GM19324 (cell line): ENCODE results near the gene LRIG2.
"Not testable (repeated sequence)": the region's sequence is repeated elsewhere in the genome, so short reads cannot be mapped to it uniquely, and the experiment has no call there.

Experiments used
- ATAC-seq: cut with Tn5 transposase; IDR thresholded peaks from one replicate; pipeline ENCODE4 v1.9.1; 2021; ENCODE audit warnings: mild to moderate bottlenecking, moderate library complexity; ENCODE audit not compliant: unreplicated experiment, low FRiP score

The LRIG2 gene

DNA sequence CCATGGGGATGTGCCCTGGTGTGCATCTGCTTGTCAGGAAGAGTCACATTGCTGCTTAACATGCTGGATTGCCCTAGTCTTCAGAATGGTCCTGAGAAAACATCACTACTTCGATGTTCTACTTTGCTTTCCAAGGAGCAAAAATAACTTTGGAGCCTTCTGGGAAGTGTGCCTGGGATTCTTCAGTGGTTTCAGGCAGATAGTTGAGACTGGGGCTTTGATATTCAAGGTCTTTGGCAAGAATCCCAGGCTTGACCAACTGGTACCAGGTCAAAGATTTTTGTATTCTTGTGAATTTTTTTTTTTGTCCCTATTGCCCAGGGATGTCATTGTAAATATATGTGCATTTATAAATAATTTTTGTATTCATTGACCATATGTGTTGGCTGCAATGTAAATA lies 51.4 kb downstream of the LRIG2 start:
- ATAC-seq, result no peak

DNA sequence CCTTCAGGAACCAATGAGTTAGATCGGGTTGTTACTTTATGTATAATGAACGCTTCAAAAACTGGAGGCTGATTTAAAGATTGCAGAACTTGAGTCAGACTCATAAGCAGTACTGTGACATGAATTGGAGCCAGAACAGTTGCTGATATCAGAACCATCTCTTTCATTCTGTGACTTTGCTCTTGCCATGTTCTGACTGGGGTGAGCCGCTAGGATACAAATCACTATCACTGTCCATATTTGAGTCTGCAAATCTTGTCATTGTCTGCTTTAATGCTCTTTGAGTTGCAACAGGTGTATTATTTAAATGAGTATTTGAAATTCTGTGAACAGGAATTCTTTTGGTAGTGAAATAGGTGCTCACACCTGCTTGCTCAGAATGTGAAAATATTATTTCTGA lies 52.5 kb downstream of the LRIG2 start:
- no peak for ATAC-seq

DNA sequence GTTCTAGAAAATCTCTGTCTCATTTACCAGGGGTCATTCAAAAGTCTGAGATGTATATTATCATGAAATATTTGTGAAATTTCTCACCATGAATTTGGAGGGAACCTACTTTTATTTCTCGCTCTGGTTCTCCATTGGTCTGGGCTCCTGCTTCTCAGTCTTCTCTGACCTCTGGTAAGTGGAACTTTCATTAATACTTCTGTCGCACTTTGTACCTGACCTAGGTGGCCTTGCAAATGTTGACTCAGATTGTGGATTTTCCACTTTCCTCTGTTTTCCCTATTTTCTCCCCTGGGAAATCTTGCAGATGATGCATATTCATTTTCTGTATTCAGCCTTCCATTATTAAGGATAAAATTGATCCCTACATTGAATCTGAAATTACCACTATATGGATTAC lies 53.2 kb downstream of the LRIG2 start:
- ATAC-seq, result no peak

DNA sequence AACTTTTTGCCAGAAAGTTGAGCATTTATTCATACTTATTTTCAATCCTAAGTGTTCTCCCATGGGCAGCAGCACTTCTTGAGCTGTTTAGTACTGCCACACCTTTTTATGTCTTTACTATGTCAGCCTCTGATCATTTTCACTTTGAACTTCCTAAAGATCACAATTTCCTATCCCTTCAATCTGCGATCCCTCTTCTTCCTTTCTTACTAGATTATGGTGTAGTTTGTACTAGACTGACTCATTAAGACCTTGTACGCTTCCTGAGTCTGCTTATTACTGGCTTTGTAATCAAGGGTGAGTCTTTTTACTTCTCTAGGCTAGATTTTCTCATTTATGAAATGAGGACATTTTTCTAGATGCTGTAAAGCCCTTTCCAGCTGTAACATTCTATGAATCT lies 55.1 kb downstream of the LRIG2 start:
- no peak for ATAC-seq

DNA sequence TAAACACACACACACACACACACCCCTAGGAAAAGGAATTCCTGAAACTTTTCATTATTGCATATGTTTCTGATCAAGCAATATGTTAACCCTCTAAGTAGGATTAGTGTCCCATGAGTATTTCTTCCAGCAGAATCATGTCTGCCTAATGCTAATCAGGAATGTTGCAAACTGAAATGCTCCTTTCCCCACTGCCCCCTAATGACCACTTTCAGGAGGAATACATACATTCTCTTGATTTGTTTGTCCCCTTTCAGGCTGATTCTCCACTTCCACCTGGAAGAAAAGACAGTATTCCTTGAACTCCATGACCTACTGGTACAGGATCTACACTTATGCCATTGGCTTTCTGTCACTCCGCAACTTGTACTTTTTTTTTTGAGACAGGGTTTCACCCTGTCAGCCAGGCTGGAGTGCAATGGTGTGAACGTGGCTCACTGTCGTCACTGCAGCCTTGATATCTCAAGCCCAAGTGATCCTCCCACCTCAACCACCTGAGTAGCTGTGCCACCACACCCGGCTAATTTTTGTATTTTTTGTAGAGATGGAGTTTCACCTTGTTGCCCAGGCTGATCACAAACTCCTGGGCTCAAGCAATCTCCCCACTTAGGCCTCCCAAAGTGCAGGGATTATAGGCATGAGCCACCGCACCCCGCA lies 56.7 kb downstream of the LRIG2 start:
- ATAC-seq, result no peak

- no peak for ATAC-seq
These were observed 60.0 kb downstream of the LRIG2 start for GRCh38 chr1:113133038-113133437.

DNA sequence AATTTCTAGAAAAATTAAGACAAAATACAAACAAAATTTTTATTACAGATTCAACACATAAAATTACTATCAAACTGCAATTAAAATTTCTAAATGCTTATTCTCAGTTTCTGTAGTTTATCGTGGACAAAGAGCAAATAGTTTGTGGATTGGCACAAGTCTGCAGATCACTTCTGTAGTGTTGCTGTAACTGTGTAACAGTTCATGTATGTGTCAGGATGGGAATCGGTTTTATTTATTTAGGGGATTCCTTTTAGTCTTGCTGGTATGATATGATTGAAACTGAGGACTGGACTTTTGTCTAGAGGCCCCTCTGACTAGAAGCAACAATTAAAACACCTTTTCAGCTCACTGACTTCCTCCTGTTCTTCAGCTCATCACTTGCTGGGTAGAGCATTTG lies 60.8 kb downstream of the LRIG2 start:
- ATAC-seq, result no peak

DNA sequence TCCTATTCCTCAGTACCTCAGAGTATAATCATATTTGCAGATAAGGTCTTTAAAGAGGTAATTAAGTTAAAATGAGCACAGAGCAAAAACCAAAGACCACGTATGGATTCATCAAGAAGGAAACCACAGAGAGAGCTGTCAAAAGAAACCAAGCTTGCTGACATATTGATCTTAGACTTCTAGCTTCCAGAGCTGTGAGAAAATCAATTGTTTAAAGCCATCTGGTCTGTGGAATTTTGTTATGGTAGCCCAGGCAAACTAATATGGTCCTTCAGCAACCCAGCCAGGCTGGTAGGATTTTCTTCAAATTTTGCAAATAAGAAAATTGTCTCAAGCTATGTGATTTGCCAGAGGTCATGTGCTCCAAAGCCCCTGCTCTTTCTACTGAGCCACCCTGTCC lies 62.5 kb downstream of the LRIG2 start:
- no peak for ATAC-seq

DNA sequence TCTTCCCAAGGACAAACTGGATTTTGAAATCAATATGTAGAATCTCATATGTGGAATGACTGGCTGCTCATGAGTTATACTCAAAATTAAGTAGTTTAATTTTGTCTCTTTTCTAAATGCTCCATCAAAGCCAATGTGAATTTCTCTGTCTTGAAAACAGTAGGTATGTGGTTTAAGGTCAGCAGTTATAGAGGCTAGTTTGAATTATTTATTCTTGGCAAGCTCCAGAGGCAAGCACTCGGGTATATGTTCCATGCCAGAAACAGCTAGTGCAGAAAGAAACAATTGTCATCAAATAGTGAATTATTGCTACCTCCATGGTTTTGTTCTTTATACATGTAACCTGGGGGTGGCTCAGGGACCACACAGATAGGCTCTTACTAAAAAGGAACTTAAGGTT lies 63.5 kb downstream of the LRIG2 start:
- ATAC-seq, result no peak

- no peak for ATAC-seq
These were observed 64.6 kb downstream of the LRIG2 start for GRCh38 chr1:113137563-113137962.

DNA sequence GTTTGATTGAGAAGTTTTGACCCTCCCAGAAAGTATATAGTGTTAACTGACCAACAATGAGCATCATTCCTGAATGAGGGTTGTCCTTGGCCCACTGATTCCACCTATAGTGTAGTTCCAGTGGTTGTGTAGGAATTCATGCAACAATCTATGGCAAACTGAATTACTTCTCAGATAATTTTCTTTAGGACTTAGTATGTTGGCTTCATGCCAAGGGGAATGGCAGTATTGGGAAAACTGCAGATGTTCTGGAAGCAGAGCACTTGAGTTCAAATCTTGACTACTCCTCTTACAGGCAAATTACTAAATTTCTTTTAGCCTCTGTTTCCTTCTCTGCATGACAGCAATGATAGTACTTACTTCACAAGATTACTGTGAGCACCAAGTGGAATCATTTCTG lies 65.8 kb downstream of the LRIG2 start:
- no peak for ATAC-seq

GRCh38 chr1:113140176-113140575 lies 67.2 kb downstream of the LRIG2 start:
- ATAC-seq, result no peak

DNA sequence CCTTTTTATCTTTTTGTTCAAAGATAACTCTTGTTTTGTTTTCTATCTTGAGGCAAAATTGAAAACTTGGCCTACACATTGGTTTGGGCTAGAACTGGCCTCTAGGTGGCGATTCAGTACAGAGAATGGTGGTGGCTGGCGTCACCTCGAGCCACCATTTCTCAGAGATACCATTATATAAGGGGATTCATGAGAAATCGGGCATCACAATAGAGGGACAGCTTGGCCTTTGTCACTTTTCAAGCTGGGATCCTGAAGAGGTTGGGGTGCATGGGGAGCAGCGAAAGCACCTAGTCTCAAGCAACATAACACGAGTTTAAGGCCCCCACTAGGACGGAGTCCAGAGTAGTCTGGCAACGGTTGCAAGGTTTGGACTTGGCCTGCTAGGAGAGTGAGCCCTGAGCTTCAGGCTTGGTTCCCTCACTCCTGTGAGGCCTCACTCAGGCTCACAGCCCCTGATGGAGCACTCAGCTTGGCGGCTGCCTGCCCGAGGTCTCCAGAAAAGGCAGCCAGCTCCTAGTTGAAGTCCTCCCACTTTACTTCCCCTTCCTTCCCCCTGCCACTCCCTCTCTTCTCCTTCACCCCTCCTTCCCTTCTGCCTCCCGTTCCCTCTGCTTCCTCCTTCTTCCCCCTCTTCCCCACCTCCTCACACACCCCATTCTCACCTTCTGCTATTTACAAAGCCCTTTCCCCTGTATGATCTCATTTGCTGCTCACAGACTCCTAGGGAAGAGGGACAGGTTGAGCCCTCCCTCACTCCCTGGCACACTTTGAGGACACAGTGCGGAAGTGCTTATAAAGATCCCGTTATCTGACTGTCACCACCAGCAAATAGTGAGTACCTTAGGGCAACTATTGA lies 67.8 kb downstream of the LRIG2 start:
- peak; percentile 67 for ATAC-seq

- ATAC-seq, result no peak
These were observed 68.9 kb downstream of the LRIG2 start for GRCh38 chr1:113141650-113142473.

DNA sequence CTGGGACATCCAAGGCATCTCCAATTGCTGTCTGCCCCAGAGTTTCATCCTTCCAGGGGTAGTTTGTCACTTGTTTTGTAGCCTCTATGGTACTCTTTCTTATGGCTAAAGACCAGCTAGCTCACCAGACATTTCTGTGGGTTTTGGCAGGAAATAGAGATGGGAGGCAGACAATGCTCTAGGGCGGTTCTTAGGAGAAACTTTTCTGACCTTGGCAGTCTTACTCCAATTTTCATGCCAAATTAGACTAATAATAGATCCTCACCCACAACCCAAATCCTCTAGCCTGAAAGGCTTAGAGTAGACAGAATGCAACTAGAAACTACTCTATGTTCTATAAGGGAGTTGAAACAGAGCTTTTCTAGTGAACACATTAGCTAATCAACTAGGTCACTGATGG lies 69.8 kb downstream of the LRIG2 start:
- no peak for ATAC-seq

GRCh38 chr1:113146242-113147072 lies 73.5 kb downstream of the LRIG2 start:
- ATAC-seq, result no peak

DNA sequence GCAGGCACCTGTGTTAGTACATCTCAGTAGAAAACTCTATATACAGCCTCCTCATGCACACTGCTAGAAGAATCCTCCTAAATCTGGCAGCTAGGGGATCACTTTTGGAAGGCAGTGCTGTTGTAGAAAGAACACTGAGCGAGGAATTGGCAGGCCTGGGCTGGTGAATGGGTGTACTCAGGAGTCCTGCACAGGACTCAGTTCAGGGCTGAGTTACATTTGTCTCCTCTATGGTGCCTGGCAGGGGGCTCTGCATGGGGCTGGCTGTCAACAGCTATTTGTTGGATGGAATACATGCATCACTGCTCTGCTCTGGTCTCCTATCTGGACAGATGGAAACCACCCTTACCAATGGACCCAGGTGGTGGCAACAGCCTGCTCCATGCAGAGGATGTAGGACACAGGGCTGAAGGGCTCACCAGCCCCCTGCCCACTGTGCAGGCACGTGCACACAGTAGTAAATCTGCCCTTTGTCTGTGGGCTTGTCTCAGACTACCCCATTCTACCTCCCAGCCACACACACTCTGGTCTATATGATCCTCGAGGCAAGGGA lies 74.2 kb downstream of the LRIG2 start:
- no peak for ATAC-seq

GRCh38 chr1:113147826-113148225 lies 74.8 kb downstream of the LRIG2 start:
- no peak for ATAC-seq

- ATAC-seq, result not testable (repeated sequence)
These were observed 77.5 kb downstream of the LRIG2 start for GRCh38 chr1:113150494-113150893.
